Muscle layer of colon (tissue), 2 donors: ENCODE results near the gene CNTN4.

Experiments
- H3K27ac ChIP-seq: one replicate; pipeline ENCODE4 v1.7.0; 2013; ENCODE audit warnings: low read depth, mild to moderate bottlenecking, low read length, moderate library complexity
- H3K27me3 ChIP-seq, 2 donors: one replicate each; pipeline ENCODE4 v1.7.0; 2013; ENCODE audit warnings: low read length in 2 of 2, mild to moderate bottlenecking in 2 of 2; ENCODE audit not compliant: insufficient read depth in 2 of 2, control insufficient read depth in 1 of 2
- H3K36me3 ChIP-seq: one replicate; pipeline ENCODE4 v1.7.0; 2013; ENCODE audit warnings: mild to moderate bottlenecking, low read length; ENCODE audit not compliant: insufficient read depth
- H3K4me1 ChIP-seq: one replicate; pipeline ENCODE4 v1.7.0; 2013; ENCODE audit warnings: mild to moderate bottlenecking, low read length; ENCODE audit not compliant: insufficient read depth
- H3K4me3 ChIP-seq, 2 donors: one replicate each; pipeline ENCODE4 v1.7.0; 2013; ENCODE audit warnings: low read length in 2 of 2, low read depth in 1 of 2, mild to moderate bottlenecking in 1 of 2, moderate library complexity in 1 of 2
- H3K9ac ChIP-seq: one replicate; pipeline ENCODE4 v1.7.0; 2013; ENCODE audit warnings: low read length
- H3K9me3 ChIP-seq: one replicate; pipeline ENCODE4 v1.7.0; 2013; ENCODE audit warnings: mild to moderate bottlenecking, low read length
- donor health status: abdominal sarcoma.
- donor health status: Adenocarcinoma of cecum.

CNTN4 gene

DNA sequence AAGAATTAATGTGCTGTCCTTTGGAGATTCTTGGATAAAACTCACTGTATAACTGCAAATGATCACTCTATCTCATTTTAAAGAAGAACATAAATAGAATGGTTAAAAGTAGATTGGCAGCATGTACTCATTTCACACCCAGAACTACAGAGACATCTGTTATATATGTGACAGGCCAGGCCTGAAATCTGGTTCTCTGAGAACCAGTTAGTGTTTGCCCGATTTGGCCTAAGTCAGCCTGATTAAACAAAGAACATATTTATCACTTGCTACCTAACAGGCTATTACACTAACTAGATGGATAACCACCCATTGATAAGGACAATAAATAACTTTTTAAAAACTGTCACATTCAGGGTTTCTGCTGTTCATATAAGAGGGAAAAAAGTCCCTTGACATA lies 460.1 kb downstream of the CNTN4 start:
- Histone ChIP-seq H3K36me3 (no peaks in the 10 kb centered on the region), H3K9me3 (no peaks in the 10 kb centered on the region), H3K27me3 (no peaks in the 10 kb centered on the region), H3K27ac (no peak overlapping the region), H3K4me3 (no peak overlapping the region), H3K4me1 (no peaks in the 10 kb centered on the region), H3K9ac (no peak overlapping the region)

DNA sequence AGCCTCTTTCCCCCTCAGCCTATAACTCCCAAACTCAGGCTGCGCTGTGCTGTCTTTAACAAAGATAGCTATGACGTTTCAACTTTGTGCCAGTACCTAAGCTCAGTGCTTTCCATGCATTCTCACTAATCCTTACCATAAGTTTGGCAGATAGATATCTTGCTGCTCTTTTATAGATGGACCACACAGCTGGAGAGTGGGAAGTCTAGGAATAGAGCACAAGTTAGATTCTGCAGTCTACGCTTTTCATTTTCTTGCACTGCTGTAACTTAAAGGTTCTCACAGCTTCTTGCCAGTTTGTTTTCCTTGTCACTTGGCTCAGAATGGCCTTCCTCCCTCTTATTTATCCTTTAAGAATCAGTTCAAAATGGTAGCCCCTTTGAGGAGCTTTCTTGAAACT lies 468.8 kb downstream of the CNTN4 start:
- H3K9me3 ChIP-seq, result no peaks in the 10 kb centered on the region
- no peak overlapping the region for H3K27ac ChIP-seq
- H3K27me3 ChIP-seq, result no peaks in the 10 kb centered on the region
- no peaks in the 10 kb centered on the region for H3K36me3 ChIP-seq
- no peak overlapping the region for H3K4me3 ChIP-seq
- H3K4me1 ChIP-seq, result no peaks in the 10 kb centered on the region
- no peak overlapping the region for H3K9ac ChIP-seq

DNA sequence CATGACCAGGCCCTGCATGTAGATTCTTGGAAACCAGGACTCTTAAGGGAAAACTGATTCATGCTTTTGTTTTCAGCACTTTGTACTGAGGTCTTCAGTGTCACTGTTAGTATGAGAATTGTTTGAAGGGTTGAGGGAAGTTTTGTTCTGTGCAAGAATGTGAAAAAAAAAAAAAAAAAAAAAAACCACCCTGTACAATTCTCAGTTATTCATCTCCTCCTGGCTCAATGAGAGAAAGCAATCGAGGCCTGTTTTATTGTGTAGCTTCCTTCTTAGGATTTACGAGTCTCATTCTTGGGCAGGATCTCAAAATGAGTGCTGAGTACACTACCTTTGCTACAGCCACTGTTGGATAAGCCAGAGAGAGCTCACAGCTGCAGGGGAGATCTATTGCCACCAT lies 469.5 kb downstream of the CNTN4 start:
- no peak overlapping the region for H3K27ac ChIP-seq
- H3K9ac ChIP-seq, result no peak overlapping the region
- H3K36me3 ChIP-seq, result no peaks in the 10 kb centered on the region
- H3K27me3 ChIP-seq, result no peaks in the 10 kb centered on the region
- H3K4me3 ChIP-seq, result no peak overlapping the region
- no peaks in the 10 kb centered on the region for H3K4me1 ChIP-seq
- H3K9me3 ChIP-seq, result no peaks in the 10 kb centered on the region

DNA sequence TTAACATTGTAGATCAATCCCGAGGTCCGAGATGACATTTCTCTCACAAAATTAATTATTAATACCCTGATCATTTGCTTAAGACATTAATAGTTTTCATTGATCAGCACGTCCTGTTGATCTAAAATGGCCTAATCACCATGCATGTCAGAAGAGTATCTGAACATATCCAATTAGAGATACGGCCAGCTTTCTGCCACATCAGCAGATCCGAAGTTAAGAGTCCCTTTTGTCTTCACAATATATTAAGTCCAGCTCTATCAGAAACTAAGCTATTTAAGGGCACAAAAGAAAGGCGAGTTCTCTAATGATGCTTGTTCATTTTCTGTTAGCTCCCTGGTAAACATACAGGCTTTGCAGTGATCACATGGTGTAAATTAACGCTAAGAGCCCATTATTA lies 470.3 kb downstream of the CNTN4 start:
- Histone ChIP-seq H3K4me3 (no peak overlapping the region), H3K27me3 (no peaks in the 10 kb centered on the region), H3K36me3 (no peaks in the 10 kb centered on the region), H3K27ac (no peak overlapping the region), H3K9ac (no peak overlapping the region), H3K4me1 (no peaks in the 10 kb centered on the region), H3K9me3 (no peaks in the 10 kb centered on the region)

DNA sequence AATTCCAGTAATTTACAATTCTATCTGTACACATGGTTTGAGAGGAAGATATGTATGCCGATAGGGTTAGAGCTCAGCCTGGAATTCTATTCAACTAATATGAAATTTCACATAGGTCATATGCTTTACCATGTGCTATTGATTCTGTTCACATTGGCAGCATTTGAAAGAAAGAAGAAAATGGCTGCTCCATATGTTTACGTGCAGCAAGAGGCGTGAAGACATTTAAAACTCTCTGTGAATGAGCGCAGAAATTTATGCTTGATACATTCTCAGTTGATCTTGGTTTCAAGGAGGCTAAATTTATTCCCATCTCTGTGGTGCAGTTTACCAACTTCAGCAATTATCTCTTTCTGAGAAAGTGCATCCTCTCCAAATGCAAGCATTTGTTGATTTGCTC lies 478.9 kb downstream of the CNTN4 start:
- Histone ChIP-seq H3K9ac (no peak overlapping the region), H3K4me1 (no peaks in the 10 kb centered on the region), H3K27me3 (no peaks in the 10 kb centered on the region), H3K4me3 (no peak overlapping the region), H3K27ac (no peak overlapping the region), H3K36me3 (no peaks in the 10 kb centered on the region), H3K9me3 (no peaks in the 10 kb centered on the region)

DNA sequence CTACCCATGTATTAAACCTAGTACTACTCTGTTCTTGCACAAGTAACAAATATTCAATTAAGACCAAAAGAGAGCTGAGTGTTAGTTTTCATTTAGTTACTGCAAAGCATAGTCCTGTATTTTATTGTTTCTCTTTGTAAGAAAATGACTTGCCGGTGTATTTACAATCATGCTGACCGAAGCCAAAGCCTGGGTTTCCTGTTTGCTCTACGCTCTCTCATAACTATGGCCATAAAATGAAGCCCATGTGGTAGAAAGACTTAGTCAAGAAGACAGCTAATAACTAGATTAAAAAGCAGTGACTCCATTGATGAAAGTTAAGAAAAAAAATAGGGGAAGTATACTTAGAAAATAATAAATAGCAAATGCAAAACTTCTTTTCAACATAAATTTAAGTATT lies 479.9 kb downstream of the CNTN4 start:
- Histone ChIP-seq H3K4me3 (no peak overlapping the region), H3K36me3 (no peaks in the 10 kb centered on the region), H3K9ac (no peak overlapping the region), H3K9me3 (no peaks in the 10 kb centered on the region), H3K27me3 (no peaks in the 10 kb centered on the region), H3K4me1 (no peaks in the 10 kb centered on the region), H3K27ac (no peak overlapping the region)

DNA sequence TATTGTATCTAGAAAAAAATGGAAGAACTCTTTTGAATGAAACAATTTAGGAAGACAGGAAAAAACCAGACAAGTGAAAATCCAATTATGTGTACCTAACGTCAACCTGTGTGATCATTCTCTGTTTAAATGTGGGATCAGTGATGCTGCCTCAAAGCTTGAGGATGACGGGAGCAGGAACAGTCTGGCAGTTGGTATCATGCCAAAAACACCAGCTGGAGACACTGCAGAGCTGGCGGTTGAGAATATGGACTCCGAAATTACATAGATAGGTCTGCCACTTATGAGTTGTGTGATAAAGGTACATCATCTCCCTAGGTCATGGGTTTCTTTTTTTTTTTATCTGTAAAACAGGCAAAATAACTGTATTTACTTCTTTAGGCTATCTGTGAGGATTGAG lies 480.5 kb downstream of the CNTN4 start:
- no peaks in the 10 kb centered on the region for H3K27me3 ChIP-seq

DNA sequence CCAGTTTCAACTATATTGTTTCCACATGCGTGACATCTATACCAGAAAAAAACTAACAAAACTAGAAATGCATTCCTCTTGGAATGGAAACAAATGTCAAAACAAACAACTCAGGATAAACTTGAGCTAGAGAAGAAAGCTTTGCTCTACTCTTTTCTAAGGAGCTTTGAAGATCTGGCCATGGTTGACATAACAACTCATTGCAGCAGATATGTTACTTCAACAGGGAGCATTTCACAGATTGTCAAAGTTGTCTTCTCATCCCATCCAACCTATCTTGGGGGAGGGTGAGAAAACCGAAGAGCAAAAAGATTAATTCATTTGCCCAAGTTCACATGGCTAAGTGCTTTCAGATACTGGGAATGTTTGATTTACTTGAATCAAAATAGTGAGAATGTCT lies 484.4 kb downstream of the CNTN4 start:
- Histone ChIP-seq H3K4me3 (no peak overlapping the region), H3K36me3 (no peaks in the 10 kb centered on the region), H3K9me3 (no peaks in the 10 kb centered on the region), H3K27me3 (no peaks in the 10 kb centered on the region), H3K4me1 (no peaks in the 10 kb centered on the region), H3K9ac (no peak overlapping the region), H3K27ac (no peak overlapping the region)

More for the DNA sequence above, 480.5 kb downstream of the CNTN4 start:
- no peak overlapping the region for H3K4me3 ChIP-seq
- no peaks in the 10 kb centered on the region for H3K36me3 ChIP-seq
- no peaks in the 10 kb centered on the region for H3K4me1 ChIP-seq
- H3K9me3 ChIP-seq, result no peaks in the 10 kb centered on the region
- H3K27ac ChIP-seq, result no peak overlapping the region
- no peak overlapping the region for H3K9ac ChIP-seq

DNA sequence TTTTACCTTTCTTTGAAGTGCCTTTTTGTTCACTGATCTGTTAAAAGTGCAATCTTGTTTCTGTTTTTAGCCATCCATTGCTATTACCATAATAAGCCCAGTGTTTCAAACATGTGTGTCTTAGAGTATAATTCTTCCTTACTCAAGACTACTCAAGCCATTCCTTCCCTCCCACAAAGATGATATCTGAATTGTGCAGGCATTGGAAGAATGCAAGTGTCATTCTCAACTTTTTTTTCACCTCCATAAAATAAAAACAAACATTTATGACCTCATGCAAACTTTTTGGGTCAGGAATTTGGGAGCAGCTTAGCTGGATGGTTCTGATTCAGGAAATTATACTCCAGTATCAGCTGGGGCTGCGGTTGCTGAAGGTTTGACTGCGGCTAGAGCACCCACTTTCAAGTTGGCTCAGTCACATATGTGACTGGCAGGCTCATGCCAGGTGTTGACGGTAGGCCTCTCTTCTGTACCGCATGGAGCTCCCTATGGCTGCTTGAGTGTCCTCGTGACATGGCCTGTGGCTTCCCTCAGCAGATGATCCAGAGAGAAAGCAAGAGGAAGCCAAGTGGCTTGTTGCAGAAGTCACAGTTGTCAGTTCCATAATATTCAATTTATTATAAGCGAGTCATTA lies 490.8 kb downstream of the CNTN4 start:
- H3K4me1 ChIP-seq, result no peaks in the 10 kb centered on the region

DNA sequence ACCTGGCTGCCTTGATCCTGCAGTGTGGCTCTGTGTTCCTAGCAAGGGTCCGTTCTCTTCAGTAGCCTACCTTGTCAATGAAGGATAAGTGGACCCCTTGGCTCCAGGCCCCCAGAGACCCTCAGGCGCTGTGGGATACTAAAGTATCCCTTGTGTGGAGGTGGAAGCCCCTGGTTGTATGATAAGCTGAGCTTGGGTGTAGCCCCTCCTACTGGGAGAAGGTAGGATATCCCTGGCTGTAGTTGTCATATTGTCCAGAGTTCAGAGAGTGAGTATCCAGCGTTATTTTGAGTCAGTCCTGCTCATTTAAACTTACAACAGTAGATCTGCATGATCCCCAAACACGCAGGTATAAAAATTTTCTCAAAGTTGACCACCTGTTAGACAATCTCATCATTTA lies 496.8 kb downstream of the CNTN4 start:
- H3K9me3 ChIP-seq, result no peaks in the 10 kb centered on the region
- no peak overlapping the region for H3K27ac ChIP-seq

More for the DNA sequence above, 490.8 kb downstream of the CNTN4 start:
- no peak overlapping the region for H3K4me3 ChIP-seq
- H3K36me3 ChIP-seq, result no peaks in the 10 kb centered on the region
- no peak overlapping the region for H3K27ac ChIP-seq
- H3K27me3 ChIP-seq, result no peaks in the 10 kb centered on the region
- no peaks in the 10 kb centered on the region for H3K9me3 ChIP-seq
- no peak overlapping the region for H3K9ac ChIP-seq

DNA sequence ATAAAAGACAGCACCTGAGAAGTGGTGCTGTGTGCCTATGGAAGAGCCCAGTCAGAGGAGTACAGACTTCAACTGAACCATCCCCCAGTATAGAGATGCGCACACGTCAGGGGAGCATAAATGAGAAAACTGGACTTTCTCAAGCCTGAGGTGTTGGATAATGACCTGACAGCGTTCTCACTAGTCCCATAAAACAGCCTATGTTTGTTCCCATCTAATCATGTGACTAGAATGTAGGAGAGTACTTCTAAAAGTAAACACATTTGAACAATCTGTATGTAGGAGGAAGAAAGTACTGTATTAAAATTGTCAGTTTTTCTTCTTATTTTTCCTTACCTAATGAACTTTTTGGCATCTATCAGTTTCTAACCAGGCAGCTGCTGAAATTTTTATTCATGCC lies 498.9 kb downstream of the CNTN4 start:
- Histone ChIP-seq H3K36me3 (no peaks in the 10 kb centered on the region), H3K9ac (no peak overlapping the region), H3K4me3 (no peak overlapping the region), H3K27me3 (no peaks in the 10 kb centered on the region), H3K4me1 (no peaks in the 10 kb centered on the region), H3K27ac (no peak overlapping the region), H3K9me3 (no peaks in the 10 kb centered on the region)

More for the DNA sequence above, 496.8 kb downstream of the CNTN4 start:
- Histone ChIP-seq H3K4me1 (no peaks in the 10 kb centered on the region), H3K4me3 (no peak overlapping the region), H3K9ac (no peak overlapping the region), H3K36me3 (no peaks in the 10 kb centered on the region), H3K27me3 (no peaks in the 10 kb centered on the region)

DNA sequence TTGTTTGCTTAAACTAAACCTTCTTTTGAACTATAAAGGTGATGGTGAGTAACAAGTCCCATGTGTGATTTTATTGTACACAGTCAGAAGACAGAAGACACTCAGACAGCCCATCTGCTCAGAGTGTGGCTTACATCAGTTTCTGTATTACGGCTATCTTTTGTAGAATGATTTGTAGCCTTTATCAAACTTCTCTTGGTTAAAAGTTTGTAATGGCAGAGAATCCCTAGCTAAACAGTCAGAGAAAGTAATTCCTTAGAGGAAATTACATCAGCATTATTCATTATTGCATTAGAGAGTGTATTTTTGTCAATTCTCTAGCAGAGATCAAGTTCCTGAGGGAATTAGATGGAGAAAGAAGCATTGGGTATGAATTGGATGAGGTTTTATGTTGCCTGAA lies 500.8 kb downstream of the CNTN4 start:
- no peaks in the 10 kb centered on the region for H3K9me3 ChIP-seq

More for the DNA sequence above, 500.8 kb downstream of the CNTN4 start:
- Histone ChIP-seq H3K4me1 (no peaks in the 10 kb centered on the region), H3K27ac (no peak overlapping the region), H3K27me3 (no peaks in the 10 kb centered on the region), H3K4me3 (no peak overlapping the region), H3K9ac (no peak overlapping the region), H3K36me3 (no peaks in the 10 kb centered on the region)
